Stimulated activated CD8-positive, alpha-beta memory T cell treated with anti-CD3 and anti-CD28 coated beads, Interleukin-4, amount 100 ng/mL, for 4 hours (primary cell): ENCODE results near the gene ATPAF2.

Experiments
- DNase-seq, 2 donors: peaks; one replicate each; pipeline ENCODE4 v3.0.0-alpha.2; 2020; ENCODE audit warnings: low read depth in 2 of 2, low spot score in 1 of 2

Gene ATPAF2

GRCh38 chr17:18038861-18039534 lies at the start of gene ATPAF2, which contains the start of gene GID4:
Gene ATPAF2 (minus strand): TSS chr17:18039168. CDS start chr17:18039013, 155 bp downstream.
Gene GID4 (plus strand): TSS chr17:18039408. CDS start chr17:18039465, 57 bp downstream.
- peak; percentile 98 to 99 for DNase-seq

GRCh38 chr17:18087610-18088491 lies 48.9 kb upstream of the ATPAF2 start, which contains the start of gene DRG2:
Gene DRG2 (plus strand): TSS chr17:18087948. CDS start chr17:18088024, 76 bp downstream.
- peak; percentile 70 to 79 for DNase-seq

GRCh38 chr17:18084256-18084655 lies 45.3 kb upstream of the ATPAF2 start:
- no peak for DNase-seq

DNA sequence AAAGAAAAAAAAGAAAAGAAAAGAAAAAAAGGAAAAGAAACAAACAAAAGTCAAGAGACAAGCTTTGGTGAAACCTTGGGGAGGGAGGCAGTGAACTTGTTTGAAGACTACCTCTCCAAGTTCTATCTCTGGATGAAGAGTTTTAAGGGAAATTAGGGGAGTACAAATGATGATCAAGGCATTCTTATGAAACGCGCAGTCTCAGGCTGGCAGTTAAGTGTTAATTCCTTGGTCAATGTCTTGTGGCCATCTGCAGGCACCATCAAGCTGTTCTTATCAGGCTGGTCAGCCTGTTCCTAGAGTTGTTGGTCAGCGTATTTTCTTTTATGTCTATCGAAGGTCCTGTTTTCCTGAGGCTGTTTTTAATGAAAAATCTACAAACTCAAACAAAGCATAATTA lies 40.6 kb upstream of the ATPAF2 start:
- DNase-seq: no peak

GRCh38 chr17:18076936-18077335 lies 38.0 kb upstream of the ATPAF2 start:
- DNase-seq: no peak

DNA sequence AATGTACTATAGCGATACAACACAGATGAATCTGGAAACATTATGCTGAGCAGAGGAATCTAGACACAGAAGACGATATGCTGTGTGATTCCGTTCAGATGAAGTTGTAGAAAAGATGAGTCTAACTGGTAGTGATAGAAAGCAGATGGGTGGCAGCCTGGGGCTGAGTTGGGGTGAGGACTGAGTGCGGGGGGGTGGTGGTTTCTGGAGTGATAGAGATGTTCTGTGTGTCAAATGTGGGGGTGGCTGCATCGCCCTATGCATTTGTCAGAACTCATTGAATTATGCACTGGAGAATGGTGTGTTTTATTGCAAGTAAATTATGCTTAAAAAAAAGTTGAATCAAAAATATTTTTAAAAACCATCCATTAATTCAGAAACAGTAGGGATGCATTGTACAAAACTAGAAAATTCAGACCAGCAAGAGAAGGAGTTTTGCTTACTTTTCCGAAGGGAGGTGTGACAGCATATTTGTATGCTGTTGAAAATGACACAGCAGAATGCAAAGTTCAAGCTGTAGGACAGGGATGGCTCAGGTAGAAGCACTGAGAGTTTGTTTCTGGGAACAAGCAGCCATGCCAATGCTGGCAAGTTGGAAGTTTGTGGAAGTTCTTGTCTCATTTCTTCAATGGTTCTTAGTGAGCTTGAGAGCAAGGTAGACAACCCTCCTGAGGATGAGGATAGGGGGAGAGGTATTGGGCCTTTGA lies 35.8 kb upstream of the ATPAF2 start:
- DNase-seq: no peak

DNA sequence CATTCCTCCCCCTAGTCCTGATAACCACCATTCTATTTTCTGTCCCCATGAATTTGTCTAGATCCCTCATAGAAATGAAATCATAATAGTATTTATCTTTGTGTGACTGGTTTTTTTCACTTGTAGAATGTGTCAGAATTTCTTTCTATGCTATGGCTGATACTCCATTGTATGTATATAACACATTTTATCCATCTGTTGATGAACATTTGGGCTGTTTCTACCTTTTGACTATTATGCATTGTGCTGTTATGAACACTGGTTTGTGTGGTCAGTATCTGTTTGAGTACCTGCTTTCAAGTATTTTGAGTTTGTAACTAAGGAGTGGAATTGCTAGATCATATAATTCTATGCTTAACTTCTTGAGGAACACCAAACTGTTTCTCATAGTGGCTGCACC lies 32.8 kb upstream of the ATPAF2 start:
- DNase-seq: no peak

GRCh38 chr17:18070861-18071340 lies 31.9 kb upstream of the ATPAF2 start:
- DNase-seq: no peak

DNA sequence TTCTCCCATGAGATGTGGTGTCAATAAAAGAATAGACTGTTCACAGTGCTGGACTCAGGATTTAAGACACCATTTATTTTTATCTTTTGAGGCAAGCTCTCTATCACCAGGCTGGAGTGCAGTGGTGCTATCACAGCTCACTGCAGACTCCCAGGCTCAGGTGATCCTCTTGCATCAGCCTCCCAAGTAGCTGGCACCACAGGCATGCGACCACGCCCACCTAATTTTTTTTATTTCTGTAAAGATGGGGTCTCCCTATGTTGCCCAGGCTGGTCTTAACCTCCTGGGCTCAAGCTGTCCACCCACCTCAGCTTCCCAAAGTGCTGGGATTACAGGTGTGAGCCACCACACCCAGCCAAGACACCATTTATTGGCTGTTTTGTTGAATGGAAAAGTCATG lies 30.1 kb upstream of the ATPAF2 start:
- no peak for DNase-seq

GRCh38 chr17:18066866-18067265 lies 27.9 kb upstream of the ATPAF2 start:
- DNase-seq: no peak

DNA sequence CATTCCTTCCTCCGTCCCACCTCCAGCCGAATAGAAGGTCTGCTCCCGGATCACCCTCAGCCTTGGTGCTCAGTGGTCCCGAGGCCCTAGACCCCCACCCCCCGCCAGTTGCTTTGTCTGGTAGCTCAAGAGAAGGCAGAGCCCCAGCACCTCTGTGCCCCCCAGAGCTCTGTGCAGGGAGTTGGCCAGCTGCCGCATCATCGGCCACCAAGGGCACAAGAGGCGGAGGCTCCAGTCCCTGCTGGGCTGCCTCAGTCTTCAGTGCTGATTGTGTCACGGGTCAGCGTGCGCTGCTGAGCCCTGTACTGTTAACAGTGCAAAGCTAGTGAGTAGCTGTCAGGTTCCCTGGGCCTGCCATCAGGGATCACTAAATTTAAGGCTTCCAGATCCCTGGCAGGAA lies 26.6 kb upstream of the ATPAF2 start:
- DNase-seq: no peak

DNA sequence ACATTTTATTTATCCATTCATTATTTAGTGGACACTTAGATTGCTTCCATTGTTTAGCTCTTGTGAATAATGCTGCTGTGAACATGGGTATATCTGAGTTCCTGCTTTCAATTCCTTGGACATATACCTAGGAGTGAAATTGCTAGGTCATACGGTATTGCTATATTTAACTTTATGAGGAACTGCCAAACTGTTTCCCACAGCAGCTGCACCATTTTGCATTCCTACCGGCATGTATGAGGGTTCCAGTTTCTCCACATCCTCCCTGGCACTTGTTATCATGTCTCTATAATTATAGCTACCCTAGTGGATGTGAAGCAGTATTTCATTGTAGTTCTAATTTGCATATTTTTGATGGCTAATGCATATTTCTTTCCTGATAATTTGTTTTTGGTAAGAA lies 25.1 kb upstream of the ATPAF2 start:
- no peak for DNase-seq

DNA sequence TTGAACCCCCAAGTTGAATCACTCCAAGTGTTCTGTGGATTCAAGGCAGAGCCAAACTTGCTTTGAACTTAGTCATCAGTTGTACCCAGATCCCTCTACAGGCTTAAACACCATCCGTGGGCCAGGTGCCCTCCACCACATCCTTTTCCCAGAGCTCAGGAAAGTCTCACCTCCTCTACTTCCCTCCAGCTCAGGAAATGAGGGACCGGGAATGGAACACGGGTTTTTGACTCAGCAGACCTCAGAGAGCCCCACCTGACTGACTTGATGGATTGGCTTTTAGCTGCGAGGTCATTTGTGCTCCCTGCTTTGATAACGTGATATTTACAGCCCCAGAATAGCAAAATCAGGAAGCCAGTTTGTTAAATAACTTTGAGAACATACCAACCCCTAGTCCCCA lies 20.3 kb upstream of the ATPAF2 start:
- DNase-seq: no peak

DNA sequence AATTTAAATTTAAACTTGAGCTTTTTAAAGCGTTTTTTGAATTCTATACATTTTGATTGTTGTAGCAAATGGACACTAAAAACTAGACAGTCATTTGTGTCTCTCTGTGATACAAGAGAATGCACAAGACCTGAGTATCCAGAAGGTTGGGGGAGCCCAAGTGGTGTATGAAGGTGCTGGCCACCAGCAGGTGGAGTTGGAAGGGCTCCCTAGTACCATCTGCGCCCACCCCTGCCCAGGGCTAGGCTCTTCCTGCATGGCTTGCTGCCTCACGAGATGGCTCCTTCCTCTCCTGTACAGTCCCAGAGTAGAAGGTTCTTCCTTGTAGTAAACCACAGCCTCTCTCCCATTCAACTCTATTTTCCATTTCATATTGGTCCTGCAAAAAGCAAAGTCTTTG lies 17.2 kb upstream of the ATPAF2 start:
- DNase-seq: no peak

DNA sequence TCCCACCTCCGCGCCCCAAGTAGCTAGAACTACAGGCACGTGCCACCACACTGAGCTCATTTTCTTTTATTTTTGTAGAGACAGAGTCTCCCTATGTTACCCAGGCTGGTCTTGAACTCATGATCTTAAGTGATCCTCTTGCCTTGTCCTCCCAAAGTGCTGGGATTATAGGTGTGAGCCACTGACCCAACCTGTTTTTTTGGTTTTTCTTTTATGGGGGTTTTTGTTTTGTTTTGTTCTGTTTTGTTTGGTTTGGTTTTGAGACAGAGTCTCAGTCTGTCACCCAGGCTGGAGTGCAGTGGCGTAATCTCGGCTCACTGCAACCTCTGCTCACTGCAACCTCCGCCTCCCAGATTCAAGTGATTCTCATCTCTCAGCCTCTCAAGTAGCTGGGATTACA lies 16.6 kb upstream of the ATPAF2 start:
- DNase-seq: no peak

- DNase-seq: no peak
These were observed 6.9 kb upstream of the ATPAF2 start for GRCh38 chr17:18045691-18046350.

GRCh38 chr17:18044609-18045008 lies 5.6 kb upstream of the ATPAF2 start:
- no peak for DNase-seq

- DNase-seq: no peak
These were observed 4.5 kb upstream of the ATPAF2 start for GRCh38 chr17:18043491-18043890.

DNA sequence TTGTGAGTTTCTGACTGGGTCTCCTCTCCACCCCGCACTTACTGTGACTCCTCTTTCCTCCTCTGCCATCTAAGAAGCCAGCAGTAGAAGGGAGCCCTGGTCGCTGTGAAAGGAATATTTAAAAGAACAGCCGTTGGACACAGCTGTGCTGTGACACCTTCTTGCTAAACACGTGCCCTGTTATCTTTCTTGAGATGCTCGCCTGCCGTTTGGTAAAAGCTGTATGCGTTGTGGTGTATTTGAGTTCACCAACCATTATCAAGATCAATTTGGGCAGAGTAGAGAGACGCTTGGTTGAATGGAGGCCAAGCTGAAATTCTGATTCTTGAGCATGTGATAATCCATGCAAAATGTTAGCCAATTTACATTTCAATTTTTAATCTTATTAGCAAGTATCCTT lies 4.0 kb upstream of the ATPAF2 start:
- DNase-seq: no peak

DNA sequence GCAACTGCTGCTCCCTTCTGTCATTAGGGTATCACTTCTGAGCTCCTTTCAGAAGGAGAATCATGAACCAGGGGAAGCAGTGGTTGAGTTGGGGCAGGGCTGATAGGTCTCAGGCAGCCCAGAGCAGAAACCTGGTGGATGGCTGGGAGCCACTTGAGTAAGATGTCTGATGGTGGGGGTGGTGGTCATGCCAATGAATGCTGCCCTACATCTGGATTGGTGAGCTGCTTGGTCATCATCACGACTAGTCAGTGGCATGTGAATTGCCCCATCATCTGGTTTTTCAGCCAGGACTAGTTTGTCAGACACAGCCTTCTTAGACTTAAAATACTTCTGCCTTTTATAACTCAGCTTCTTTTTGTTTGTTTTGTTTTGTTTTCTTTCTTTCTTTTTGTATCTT lies 2.8 kb upstream of the ATPAF2 start:
- no peak for DNase-seq

- no peak for DNase-seq
These were observed 1.4 kb upstream of the ATPAF2 start for GRCh38 chr17:18040261-18040858.
